Loucy (cell line): ENCODE results near the gene COLQ.

Source experiments
- EZH2phosphoT487 ChIP-seq: fragments of 200-600 bp; IDR thresholded peaks from 2 replicates; pipeline ENCODE4 v1.6.1; 2018; ENCODE audit warnings: antibody characterized with exemption, mild to moderate bottlenecking, moderate library complexity, borderline replicate concordance
- TF ChIP-seq, protein P1 (sequence below): fragments of 200-600 bp; sonication (generic); conservative IDR thresholded peaks from 2 replicates; pipeline ENCODE4 v1.5.1; 2014; ENCODE audit warnings: mild to moderate bottlenecking, antibody characterized with exemption, low read length

DNA sequence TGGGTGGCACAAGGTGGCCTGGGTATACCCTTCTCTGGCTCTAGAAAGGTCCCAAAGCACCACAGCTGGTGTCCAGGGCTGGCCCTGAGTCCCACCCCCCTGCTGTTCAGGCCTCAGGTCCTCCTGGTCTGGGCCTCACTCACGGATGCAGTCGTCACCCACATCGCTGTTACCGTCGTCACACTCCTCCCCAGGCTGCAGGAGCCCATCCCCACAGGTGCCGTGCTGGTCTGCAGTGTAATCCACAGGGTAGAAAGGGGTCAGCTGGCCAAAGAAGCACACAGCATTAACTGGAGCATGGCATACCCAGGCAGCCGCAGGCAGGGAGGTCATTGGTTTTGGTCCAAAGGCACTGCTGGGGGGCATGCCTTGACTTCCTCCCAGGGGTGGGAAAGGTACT lies 65.8 kb downstream of the COLQ start:
- TF ChIP-seq, protein P1, sequence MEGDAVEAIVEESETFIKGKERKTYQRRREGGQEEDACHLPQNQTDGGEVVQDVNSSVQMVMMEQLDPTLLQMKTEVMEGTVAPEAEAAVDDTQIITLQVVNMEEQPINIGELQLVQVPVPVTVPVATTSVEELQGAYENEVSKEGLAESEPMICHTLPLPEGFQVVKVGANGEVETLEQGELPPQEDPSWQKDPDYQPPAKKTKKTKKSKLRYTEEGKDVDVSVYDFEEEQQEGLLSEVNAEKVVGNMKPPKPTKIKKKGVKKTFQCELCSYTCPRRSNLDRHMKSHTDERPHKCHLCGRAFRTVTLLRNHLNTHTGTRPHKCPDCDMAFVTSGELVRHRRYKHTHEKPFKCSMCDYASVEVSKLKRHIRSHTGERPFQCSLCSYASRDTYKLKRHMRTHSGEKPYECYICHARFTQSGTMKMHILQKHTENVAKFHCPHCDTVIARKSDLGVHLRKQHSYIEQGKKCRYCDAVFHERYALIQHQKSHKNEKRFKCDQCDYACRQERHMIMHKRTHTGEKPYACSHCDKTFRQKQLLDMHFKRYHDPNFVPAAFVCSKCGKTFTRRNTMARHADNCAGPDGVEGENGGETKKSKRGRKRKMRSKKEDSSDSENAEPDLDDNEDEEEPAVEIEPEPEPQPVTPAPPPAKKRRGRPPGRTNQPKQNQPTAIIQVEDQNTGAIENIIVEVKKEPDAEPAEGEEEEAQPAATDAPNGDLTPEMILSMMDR: no peak
- TF ChIP-seq EZH2phosphoT487: no peak
